GM19438 (cell line): ENCODE measurements around the gene CDSN.

Source experiments
- ATAC-seq: cut with Tn5 transposase; IDR thresholded peaks from one replicate; pipeline ENCODE4 v1.9.1; 2021; ENCODE audit warnings: low read depth; ENCODE audit not compliant: unreplicated experiment

The CDSN gene

GRCh38 chr6:31121131-31121790 is 1.0 kb upstream of the CDSN start:
- ATAC-seq = no peak

GRCh38 chr6:31118178-31118577 is 2.1 kb downstream of the CDSN start:
- ATAC-seq = no peak

GRCh38 chr6:31116661-31117385 is 3.4 kb downstream of the CDSN start:
- ATAC-seq = no peak

GRCh38 chr6:31115941-31116560 is 4.2 kb downstream of the CDSN start:
- no peak for ATAC-seq

- ATAC-seq = no peak
These were observed 5.0 kb downstream of the CDSN start for GRCh38 chr6:31114970-31115849.

GRCh38 chr6:31114541-31114878 is 5.7 kb downstream of the CDSN start, which contains the start of gene PSORS1C1:
PSORS1C1 (plus strand) TSS chr6:31114800; CDS start chr6:31129633, 14,833 bp downstream.
- no peak for ATAC-seq

- no peak for ATAC-seq
These were observed 6.2 kb downstream of the CDSN start for GRCh38 chr6:31113861-31114540.

- no peak for ATAC-seq
These were observed 7.8 kb downstream of the CDSN start, which contains the start of gene C6orf15 for GRCh38 chr6:31112478-31112877. C6orf15 (minus strand) TSS chr6:31112575; CDS start chr6:31112555, 20 bp downstream.

- ATAC-seq = no peak
These were observed 8.5 kb downstream of the CDSN start for GRCh38 chr6:31111712-31112111.

GRCh38 chr6:31110825-31111582 is 9.2 kb downstream of the CDSN start:
- no peak for ATAC-seq

- ATAC-seq = no peak
These were observed 13.2 kb downstream of the CDSN start for GRCh38 chr6:31107052-31107451.

- no peak for ATAC-seq
These were observed 17.1 kb downstream of the CDSN start for GRCh38 chr6:31103136-31103535.

- no peak for ATAC-seq
These were observed 21.8 kb downstream of the CDSN start for GRCh38 chr6:31098449-31098938.

- no peak for ATAC-seq
These were observed 23.6 kb downstream of the CDSN start for GRCh38 chr6:31096656-31097055.

- ATAC-seq = no peak
These were observed 24.0 kb downstream of the CDSN start for GRCh38 chr6:31096215-31096614.

- no peak for ATAC-seq
These were observed 25.8 kb downstream of the CDSN start for GRCh38 chr6:31094389-31094881.

GRCh38 chr6:31092769-31093505 is 27.3 kb downstream of the CDSN start:
- no peak for ATAC-seq

GRCh38 chr6:31092238-31092637 is 28.0 kb downstream of the CDSN start:
- ATAC-seq = no peak
